HTR-8/SVneo (cell line): ENCODE measurements around the gene OR51G1.
"Not testable (repeated sequence)": the region's sequence is repeated elsewhere in the genome, so short reads cannot be mapped to it uniquely, and the experiment has no call there.

Experiments used
- DNase-seq: peaks from one replicate; pipeline ENCODE4 v3.0.0; 2011; ENCODE audit warnings: low spot score, mixed read lengths; ENCODE audit not compliant: insufficient read length
- FAIRE-seq: peaks from 2 replicates; lab custom pipeline; 2011; peaks lifted over from hg19 to GRCh38; lab: Jason Lieb, UNC

Gene OR51G1, protein sequence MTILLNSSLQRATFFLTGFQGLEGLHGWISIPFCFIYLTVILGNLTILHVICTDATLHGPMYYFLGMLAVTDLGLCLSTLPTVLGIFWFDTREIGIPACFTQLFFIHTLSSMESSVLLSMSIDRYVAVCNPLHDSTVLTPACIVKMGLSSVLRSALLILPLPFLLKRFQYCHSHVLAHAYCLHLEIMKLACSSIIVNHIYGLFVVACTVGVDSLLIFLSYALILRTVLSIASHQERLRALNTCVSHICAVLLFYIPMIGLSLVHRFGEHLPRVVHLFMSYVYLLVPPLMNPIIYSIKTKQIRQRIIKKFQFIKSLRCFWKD

DNA sequence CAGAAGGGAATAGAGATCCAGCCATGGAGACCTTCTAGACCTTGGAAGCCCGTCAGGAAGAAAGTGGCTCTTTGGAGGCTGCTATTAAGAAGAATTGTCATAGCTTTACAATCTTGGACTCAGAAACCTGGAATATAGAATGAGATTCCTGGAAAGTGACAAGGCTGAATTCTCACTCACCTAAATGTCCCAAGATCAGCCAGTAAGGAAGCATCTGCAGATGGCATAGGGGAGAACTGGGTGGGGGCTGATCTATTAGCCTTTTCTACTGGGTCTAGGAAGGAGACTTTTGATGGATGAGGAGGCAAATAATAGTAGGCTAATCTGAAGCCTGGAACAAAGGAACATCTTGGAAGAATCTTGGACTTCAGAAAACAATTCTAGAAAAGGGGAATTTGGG lies at the start of gene OR51G1:
OR51G1 (minus strand) TSS at position 101 of the 400 bp plus-strand sequence; CDS start at position 101, 0 bp downstream.
- FAIRE-seq (no peak), DNase-seq (no peak)

DNA sequence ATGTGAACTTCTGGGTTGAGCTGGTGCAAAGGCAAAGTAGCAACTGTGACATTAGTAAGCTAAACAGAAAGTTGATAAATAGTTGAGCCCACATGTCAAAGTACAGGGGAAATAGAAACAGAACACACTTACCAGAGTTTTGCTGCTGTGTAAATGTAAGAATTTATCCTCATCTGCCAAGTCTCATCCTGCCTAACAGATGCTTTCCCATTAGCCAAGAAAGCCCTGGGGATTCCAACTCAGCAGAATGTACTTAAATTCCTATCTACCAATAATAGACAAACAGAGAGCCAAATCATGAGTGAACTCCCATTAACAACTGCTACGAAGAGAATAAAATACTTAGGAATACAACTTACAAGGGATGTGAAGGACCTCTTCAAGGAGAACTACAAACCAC lies 38.7 kb upstream of the OR51G1 start:
- no peak for FAIRE-seq
- no peak for DNase-seq

DNA sequence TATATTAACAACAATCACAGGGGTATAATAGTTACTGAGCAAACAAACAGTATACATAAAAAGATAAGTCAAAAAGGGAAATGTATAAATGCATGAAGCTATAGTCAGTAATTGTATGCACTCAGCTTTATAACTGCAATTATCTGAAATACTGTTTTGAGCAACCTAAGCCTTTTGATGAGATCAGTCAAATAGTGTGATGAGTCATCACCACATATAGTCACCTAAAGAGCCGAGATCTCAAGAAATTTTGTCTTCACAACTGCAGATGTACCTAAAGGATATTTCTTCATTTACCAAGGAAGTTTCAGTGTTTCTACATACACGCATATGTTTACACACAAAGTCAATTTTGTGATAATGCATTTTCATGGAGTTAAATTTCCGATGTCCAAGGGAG lies 36.7 kb upstream of the OR51G1 start:
- DNase-seq: no peak
- FAIRE-seq: no peak

DNA sequence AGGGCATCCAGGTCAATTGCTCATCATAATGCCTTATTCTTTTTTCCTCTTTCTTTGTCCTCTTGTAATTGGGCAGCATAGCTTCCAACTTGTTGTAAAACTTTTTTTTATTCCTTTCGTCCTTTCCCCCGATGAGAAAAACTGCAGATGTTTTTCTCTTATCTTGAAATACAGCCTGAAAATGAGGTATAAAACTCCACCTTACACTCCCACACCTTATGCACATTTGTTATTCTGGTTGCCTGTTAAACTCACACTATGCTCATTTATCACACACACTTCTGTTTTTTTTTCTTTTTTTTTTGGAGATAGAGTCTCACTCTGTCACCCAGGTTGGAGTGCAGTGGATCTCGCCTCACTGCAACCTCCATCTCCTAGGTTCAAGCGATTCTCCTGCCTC lies 33.3 kb upstream of the OR51G1 start:
- FAIRE-seq: no peak

DNA sequence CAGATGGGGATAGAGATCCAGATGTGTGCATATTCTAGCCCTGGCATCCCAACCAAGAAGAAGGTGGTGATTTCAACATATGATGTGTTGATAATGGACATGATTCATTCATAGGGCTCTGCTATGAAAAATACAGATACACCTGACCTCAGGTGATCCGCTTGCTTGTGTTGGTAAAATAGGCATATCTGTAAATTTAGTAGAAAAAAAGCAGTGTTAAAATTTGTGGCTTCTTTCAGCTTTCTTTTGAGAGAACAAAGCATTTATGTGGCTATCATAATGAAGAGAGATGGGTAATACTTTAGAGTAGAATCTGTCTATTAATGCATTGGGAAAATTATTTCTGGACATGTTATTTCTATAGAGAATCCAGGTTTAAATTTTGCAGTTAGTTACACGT lies 31.5 kb upstream of the OR51G1 start, which contains the start of gene OR51A2:
OR51A2 (minus strand) TSS at position 101 of the 400 bp plus-strand sequence; CDS start at position 101, 0 bp downstream.
- FAIRE-seq: not testable (repeated sequence)

More for the DNA sequence above, 33.3 kb upstream of the OR51G1 start:
- no peak for DNase-seq

DNA sequence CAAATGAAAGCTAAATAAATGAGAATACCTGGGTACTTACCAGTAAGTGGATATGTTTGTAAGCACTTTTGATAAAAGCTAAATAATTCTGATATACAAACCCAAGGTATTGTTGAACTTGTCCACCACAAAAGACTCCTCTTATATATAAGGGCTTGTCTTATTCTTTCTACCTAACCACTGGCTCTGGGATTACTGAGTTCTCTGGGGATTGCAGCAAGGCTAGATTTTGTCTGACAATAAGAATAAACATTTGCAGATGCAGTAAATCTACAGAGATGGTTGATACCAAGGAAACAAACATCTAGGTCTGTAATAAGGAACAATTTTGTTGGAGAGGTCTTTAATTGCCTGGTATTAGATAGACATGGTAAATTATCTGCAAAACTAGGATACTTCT lies 23.4 kb upstream of the OR51G1 start, which contains the start of gene OR51A4:
OR51A4 (minus strand) TSS at position 101 of the 400 bp plus-strand sequence. CDS start 505 bp downstream, outside the sequence.
- FAIRE-seq: no peak
- DNase-seq: no peak

More for the DNA sequence above, 31.5 kb upstream of the OR51G1 start, which contains the start of gene OR51A2:
- not testable (repeated sequence) for DNase-seq

DNA sequence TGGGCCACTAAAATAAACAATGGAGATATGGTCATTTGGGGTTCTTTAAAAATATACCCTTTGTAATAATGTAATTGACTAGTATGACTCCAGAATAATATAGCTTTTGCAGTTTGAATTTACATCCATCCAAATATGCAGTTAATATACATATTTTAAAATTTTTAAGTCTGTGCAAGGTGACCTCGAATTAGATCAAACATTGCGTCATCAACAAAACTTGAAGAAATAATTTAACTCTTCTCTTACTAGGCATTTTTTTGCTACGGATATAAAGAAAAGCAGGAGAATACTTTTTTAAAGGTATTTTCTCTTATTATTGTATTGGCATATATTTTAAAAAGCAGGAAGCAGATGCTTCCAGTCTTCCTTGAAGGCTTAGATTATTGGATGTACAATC lies 12.6 kb upstream of the OR51G1 start:
- DNase-seq (no peak), FAIRE-seq (no peak)

DNA sequence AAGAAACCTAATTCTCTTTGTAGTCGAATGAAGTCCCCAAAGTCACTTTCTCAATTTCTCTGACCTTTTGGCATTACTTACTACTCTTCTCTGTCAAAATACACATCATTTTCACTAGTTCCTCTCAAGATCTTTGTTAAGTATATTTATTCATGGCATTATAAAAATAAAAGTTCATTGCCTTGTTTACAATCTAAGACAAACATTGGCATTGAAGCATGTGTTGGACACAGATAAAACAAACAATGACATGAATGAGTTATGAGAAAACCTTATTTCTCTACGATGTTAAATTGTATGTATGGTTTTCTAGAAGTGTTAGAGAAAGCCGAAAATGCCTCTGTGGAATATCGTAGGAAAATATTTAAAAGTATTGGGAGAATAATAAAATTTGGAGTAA lies 8.6 kb upstream of the OR51G1 start:
- FAIRE-seq (no peak), DNase-seq (no peak)

DNA sequence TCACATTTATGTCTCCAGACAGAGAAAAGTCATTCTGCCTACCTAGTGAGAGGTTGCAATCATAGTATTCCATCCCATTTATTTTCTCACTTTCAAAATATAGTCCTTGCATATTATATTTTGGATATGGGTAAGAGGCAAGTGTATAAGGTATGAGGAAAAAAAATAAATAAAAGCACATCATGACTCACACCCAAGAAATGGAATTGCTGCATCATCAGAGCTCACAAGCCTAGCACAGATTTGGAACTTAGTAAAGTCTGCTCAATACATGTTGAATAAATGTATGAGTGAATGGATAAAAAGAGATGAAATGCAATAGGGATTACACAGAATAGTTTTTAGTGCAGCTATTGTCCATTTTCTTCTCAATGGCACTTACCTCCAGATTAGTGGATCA lies 2.5 kb upstream of the OR51G1 start:
- DNase-seq (no peak), FAIRE-seq (no peak)

DNA sequence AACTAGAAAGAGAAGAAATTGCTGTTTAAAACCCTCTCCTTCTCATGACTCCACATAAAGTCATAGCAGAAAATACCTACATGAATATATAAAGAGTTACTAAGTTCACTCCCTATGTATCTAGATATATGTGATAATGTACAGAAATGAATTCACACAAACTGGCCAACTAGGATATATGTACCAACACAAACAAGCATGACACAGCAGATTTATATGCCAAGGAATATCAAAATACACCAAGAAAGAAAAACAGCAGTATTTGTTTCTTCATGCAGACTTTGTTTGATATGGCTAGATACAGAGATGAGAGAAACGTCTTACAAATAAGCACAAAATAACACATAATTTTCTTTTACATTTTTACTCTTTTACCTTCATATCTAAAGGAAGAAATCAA lies 1.8 kb downstream of the OR51G1 start:
- DNase-seq (no peak), FAIRE-seq (no peak)

DNA sequence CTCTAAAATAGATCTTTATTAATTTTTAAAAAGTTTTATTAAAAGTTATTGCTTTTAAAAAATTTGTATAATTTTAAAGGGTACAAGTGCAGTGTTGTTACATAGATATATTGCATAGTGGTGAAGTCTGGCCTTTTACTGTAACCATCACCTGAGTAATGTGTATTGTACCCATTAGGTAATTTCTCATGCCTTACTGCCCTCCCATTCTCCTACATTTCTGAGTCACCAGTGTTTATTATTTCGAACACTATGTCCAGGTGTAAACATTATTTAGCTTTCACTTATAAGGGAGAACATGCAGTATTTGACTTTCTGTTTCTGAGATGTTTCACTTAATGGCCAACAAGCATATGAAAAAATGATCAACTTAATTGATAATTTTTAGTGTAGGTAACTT lies 2.3 kb downstream of the OR51G1 start:
- FAIRE-seq (no peak), DNase-seq (no peak)

DNA sequence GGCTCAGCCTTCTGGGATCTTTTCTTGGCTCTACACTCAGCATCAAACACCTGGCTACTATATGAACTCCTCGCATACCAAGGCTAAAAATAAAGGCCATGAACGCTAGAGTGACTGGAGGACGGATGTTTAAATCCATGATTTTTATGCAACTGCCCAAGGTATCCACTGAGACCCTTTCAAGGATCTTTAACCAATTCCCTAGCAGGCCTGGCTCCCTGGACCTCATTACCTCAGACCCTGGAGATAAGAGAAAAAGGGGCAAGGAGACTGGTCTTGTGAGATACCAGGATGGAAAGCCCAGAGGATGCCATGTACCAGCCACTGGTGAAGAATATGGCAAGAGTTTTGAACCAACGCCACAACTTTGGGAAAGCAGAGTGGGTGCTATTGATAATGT lies 4.9 kb downstream of the OR51G1 start, which contains the start of gene OR51G2:
OR51G2 (minus strand) TSS at position 101 of the 400 bp plus-strand sequence. CDS start 3,687 bp downstream, outside the sequence.
- FAIRE-seq: no peak
- no peak for DNase-seq

DNA sequence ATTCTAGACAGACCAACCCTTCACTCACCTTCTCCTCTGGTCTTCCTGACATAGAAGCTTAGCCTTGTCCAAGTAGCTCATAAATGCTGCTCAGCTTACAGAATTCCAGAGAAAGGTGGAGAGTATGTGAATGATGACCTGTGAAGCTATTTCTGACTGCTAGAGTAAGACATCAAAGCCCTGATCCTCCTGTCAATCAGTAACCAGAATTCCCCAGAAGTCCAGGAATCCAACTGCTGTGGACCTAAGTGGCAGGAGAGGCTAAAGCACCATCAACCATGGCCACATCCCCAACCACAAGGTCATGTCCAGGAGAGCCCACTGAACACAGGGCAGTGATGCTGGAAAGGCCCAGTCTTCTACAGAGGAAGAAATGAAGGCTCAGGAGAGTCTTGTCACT lies 7.6 kb downstream of the OR51G1 start:
- no peak for DNase-seq
- no peak for FAIRE-seq

DNA sequence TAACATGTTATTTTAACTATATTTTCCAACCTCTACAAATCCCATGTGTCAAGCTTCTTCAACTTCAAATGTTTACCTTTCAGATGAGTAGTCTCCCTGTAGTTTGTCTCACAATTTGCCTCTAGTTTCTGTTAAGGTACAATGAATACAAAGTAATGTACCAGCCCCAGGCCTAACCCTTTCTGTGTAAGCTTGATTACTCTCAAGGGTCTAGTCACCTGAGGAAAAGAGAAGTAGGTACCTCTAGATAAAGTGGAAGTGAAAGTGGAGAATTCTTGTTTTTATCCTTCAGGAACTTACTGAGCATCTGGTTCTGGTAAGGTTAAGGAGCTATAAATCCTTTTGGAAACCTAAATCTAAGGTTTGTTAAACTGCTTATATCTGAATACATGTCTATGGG lies 20.7 kb downstream of the OR51G1 start, which contains the start of gene OR51A7:
OR51A7 (plus strand) TSS at position 300 of the 400 bp plus-strand sequence. CDS start 3,587 bp downstream, outside the sequence.
- DNase-seq (no peak), FAIRE-seq (no peak)

DNA sequence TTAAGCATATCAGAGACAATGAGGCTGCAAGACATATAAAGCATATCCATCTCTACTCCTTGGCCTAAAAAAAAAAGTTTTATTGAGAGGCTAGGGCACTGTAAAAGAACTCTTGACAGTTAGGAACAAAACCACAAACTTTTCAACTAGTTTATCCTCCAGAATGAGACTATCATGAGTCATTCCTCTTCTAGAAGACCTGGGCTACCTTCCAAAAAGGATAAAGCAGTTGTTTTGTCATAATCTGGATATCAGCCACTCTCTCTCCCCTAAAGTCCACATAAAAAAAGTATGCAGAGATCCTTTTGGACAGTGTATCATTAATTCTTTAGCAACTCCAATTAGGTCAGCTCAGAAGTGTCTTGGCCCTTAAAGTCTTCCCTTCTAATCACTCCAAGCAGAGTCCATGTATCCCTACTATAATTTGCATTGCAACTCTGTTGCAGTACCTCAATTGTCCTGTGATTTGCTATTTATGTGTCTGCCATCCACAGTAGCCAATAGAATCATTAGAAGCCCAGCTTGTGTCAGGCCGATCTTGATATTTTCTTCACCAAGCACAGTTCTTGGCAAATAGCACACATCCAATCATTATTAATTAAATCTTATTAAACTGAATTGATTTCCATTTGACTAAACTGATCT lies 32.0 kb downstream of the OR51G1 start:
- DNase-seq: no peak
- no peak for FAIRE-seq

DNA sequence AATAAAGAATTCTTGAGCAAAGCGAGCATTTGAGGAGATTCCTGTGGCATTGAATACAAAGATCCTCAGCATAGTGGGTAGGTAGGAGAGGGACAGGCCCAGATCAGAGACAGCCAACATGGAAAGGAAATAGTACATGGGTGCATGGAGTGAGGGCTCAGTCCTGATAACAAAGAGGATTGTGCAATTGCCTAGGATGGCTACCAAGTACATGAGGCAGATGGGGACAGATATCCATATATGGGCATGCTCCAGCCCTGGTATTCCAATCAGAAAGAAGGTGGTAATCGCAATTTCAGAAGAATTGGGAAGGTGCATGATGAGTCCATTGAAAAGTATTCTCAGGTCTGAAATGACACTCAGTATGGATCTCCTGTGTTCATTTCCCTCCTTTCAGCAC lies 33.9 kb downstream of the OR51G1 start:
- DNase-seq: no peak
- no peak for FAIRE-seq

DNA sequence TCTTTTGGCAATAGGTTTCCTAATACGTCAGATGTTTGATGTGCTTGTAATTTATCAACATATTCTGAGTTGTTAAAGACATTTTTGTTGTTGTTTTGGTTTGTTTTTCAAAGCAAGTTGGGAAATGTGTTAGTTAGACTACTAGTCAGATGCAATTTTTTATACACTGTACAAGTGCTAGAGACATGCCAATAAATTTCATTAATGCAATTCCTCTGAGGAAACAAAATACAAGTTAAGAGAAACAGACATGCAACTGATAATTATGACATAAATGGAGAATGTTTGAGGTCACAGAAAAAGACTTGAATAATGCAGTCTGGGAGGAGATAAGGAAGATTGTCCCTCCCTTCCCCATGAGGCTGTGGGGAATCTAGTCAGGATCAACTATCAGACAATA lies 36.5 kb downstream of the OR51G1 start:
- DNase-seq (no peak), FAIRE-seq (no peak)

DNA sequence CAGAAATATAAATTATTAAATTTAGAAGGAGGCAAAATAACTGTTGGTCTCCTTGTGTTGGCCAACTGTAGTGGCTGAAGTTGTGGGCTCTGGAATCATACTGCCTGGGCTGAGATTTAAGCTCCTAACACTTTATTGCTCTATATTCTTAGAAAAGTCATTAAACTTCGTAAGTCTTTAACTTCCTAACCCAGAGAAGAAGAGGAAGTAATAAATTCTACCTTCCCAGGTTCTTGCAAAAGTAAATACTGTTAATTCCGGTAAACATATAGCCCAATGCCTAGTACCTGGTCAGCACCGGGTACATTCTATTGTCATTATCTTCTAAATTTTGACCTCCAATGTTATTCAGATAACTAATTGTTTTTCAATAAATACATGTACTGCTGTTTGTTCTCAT lies 38.0 kb downstream of the OR51G1 start:
- FAIRE-seq: no peak

DNA sequence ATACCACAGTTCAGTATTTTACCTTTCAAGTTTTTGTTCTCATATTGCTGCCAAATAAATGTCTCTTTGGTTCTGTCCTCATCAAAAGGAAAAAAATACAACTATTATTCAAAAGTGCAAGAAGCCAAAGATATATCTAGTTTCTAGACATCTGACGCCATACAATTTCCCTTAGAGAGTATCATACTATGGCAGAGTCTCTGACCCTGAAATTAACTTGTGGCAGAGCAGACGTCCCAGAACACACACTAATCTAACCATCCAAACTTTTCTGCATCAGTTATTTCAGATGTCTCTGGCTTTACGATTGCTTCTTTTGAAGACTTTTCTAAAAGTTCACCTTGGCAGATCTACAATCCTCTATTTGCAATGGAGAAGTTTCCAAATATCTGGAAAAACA lies 39.8 kb downstream of the OR51G1 start:
- no peak for FAIRE-seq
- DNase-seq: no peak

More for the DNA sequence above, 38.0 kb downstream of the OR51G1 start:
- DNase-seq: no peak

DNA sequence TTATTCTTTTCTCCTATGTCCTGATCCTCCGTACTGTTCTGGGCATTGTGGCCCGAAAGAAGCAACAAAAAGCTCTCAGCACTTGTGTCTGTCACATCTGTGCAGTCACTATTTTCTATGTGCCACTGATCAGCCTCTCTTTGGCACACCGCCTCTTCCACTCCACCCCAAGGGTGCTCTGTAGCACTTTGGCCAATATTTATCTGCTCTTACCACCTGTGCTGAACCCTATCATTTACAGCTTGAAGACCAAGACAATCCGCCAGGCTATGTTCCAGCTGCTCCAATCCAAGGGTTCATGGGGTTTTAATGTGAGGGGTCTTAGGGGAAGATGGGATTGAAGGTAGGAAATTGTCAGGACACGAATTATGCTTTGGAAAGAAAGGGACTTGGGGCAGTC lies 41.6 kb downstream of the OR51G1 start:
- DNase-seq (no peak), FAIRE-seq (no peak)

DNA sequence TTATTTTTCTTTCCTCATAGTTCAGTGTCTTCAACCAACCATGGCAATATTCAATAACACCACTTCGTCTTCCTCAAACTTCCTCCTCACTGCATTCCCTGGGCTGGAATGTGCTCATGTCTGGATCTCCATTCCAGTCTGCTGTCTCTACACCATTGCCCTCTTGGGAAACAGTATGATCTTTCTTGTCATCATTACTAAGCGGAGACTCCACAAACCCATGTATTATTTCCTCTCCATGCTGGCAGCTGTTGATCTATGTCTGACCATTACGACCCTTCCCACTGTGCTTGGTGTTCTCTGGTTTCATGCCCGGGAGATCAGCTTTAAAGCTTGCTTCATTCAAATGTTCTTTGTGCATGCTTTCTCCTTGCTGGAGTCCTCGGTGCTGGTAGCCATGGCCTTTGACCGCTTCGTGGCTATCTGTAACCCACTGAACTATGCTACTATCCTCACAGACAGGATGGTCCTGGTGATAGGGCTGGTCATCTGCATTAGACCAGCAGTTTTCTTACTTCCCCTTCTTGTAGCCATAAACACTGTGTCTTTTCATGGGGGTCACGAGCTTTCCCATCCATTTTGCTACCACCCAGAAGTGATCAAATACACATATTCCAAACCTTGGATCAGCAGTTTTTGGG lies 42.2 kb downstream of the OR51G1 start, which contains the start of gene OR51T1:
OR51T1 (plus strand) TSS at position 41 of the 641 bp plus-strand sequence; CDS start at position 41, 0 bp downstream.
- no peak for DNase-seq
- FAIRE-seq: no peak
